HuH-7.5 (cell line): ENCODE data around the gene SP9.

Experiments used
- DNase-seq: peaks from one replicate; pipeline ENCODE4 v3.0.0; 2011; ENCODE audit warnings: low spot score

SP9 gene

GRCh38 chr2:174334781-174335251, at the start of gene SP9:
Gene SP9, plus strand, starts transcription at chr2:174334954. Its CDS starts 139 bp downstream, at chr2:174335093.
- DNase-seq, result peak; percentile 95

- no peak for DNase-seq
Measured at GRCh38 chr2:174286172-174286571, 48.6 kb upstream of the SP9 start.

- DNase-seq, result no peak
Measured at GRCh38 chr2:174292908-174293307, 41.8 kb upstream of the SP9 start.

GRCh38 chr2:174300114-174300513, 34.6 kb upstream of the SP9 start:
- DNase-seq, result no peak

- DNase-seq, result no peak
Measured at GRCh38 chr2:174312581-174313234, 22.0 kb upstream of the SP9 start.

DNA sequence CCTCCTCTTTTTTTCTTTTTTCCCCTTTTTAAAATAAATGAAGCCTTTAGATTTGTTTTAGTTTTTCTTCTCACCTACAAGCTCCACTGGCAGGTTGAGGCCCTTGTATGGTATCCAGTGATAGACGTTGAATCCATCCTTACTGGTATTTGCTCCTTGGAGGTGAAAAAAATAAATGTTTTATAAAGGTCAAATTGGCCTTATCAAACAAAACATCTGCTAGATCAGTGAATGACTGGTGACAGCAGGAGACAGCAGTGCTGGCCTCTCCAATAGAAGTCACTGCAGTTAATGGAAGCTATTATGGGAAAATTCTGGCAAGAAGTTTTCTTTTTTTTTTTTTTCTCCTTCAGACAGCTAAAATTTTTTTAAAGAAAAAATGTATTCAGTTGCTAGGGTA, 12.6 kb upstream of the SP9 start:
- DNase-seq, result no peak

- DNase-seq, result no peak
Measured at GRCh38 chr2:174322746-174323145, 12.0 kb upstream of the SP9 start.

DNA sequence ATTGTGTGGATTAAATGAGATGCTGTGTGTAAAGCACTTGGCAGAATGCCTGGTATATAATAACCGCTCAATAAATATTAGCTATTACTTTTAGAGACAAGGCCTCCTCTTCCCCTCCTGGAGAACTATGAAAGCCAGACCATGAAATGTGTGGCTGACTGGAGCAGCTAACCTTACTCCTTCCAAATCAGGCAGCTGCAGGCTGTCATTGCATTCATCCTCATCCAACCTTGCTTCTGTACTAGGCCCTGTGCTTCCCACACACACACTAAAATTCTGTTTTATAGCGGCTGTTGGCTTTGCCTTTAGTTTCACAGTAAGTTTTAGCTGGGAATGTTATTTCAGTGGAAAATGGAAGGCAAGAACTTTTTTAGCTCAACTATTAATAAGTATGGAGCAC, 10.2 kb upstream of the SP9 start:
- DNase-seq, result no peak

GRCh38 chr2:174325373-174326160, 9.2 kb upstream of the SP9 start:
- no peak for DNase-seq

- DNase-seq, result no peak
Measured at GRCh38 chr2:174326161-174327020, 8.4 kb upstream of the SP9 start.

DNA sequence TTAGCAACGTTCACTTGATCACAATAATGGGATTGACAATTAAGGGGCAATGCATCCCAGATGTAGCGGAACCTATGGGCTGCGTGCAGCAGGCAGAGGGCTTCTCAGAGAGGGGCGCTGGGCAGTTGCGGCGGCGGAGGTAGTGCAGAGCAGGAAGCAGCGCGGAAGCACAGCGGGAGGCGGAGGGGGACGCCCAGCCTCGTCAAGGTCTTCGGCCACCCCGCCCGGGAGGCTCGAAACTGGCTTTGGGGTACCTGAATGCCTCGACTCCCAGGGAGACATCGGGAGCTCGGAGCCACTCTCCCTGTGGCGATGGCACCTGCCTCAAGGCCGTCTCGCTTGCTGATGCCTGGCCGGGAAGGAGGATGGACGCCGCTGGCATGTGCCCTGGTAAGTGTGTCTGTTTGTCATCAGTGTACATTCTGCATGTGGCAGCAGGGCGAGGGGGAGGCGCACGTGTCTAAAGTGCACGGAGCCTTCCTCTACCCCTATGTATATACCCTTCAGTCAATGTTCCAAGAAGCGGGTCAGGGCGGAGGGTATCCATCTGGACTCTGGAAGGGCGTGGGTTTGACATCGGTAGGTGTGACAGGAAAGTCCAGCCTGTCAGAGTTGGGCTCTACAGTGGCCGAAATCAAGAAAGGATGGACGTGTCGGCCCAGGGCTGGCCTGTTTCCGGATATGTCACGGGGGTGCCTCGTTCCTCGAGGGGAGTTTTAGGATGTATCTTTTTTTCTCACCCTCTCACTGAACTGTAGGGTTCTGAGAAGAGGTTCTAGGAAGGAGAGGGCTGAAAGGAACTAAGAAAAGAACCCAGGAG, 7.5 kb upstream of the SP9 start:
- DNase-seq, result no peak

- no peak for DNase-seq
Measured at GRCh38 chr2:174327841-174328113, 7.0 kb upstream of the SP9 start.

DNA sequence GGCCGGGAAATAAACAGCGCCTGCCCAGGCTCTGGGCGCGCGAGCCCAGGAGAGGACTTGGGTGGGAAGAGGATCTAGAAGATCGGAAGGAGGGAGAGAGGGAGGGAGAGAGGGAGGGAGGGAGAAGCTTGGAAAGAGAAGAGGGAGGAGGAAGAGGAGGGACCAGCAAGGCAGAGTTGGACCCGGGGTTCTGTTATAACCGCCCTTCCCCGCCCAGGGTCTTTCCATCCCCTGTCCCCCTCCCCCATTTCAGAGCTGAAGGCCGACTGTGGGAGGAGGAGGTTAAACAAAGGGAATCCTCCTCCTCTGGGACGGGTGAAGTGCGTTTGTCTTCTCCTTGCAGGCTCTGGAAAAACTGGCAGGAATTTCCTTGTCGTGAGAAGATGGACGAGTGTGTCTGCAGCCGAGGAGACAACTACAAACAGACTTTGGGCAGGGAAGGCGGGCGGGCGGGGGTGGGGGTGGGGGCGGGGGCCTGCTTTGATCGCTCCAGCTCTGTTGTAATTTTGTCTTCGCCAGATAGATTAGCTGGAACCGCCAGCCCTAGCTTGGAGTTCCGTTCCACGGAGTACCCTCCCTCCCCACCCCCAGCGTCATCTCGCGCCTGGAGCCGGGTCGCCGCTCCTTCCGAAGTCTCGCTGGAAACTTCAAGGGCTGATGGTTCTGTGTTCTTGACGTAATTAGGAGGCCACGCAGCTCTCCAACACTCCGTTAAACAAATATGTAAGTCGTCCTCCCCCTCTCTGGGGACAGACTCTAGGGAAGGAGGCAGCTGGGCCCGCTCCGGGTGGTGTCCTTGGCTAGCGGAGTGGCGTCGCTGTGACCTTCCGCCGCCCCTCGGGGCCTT, 6.4 kb upstream of the SP9 start:
- DNase-seq, result no peak

DNA sequence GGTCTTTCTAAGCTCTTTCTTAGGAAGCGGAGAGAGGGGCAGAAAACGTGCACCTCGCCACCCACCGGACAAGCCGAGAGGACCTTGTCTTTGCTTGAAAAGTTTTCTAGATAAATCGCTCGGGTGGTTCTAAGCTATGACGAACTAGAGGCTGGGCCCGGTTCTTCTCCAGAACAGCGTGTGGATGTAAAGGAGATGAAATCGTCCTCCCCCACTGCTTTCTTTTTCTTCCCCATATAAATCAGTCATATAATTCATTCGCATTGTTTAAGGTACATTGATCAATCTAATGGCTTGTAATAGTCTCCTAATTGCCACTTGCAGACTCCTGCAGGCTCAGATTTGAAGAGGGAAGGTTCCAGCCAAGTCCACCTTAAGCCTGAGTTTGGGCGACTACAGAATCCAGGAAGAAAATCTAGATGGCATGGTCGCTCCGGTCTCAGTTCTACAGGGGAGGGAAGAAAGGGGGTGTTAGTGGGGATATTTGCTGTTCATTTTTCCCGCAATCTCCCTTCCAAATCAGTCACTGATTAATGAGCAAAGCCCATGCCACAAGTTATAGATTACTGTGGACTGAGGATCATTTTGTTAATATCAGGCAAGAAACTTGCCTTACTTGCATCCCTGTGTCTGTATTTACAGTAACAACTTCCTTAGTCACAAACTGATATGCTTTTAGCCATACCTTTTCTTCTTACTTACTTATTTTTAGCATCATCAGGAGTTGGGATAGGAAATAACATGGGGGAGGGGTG, 5.6 kb upstream of the SP9 start:
- DNase-seq, result no peak

GRCh38 chr2:174330945-174331594, 3.7 kb upstream of the SP9 start:
- DNase-seq, result no peak

- no peak for DNase-seq
Measured at GRCh38 chr2:174331595-174332216, 3.0 kb upstream of the SP9 start.

GRCh38 chr2:174332217-174332963, 2.4 kb upstream of the SP9 start:
- no peak for DNase-seq

GRCh38 chr2:174333017-174333371, 1.8 kb upstream of the SP9 start:
- DNase-seq, result no peak
